Measurements from ENCODE around the gene SIGLECL1.

SIGLECL1 gene

GRCh38 chr19:51317968-51318367, 67.1 kb downstream of the SIGLECL1 start:
- H3K79me2 ChIP-seq (ENCODE audit: insufficient read depth, low read length) = no peaks in the 10 kb centered on the region

More at GRCh38 chr19:51317968-51318367, 67.1 kb downstream of the SIGLECL1 start:
- Histone ChIP-seq H3K27ac (ENCODE audit: low read depth, low read length, poor library complexity, severe bottlenecking) (no peak overlapping the region), H3K27me3 (ENCODE audit: insufficient read depth, low read length) (peaks cover 7% of the 10 kb centered on the region; the same call in 1 of the 2 replicates), H3K9ac (ENCODE audit: low read length) (no peak overlapping the region), H3K4me2 (ENCODE audit: low read length) (no peak overlapping the region), H3K36me3 (ENCODE audit: insufficient read depth, low read length) (no peaks in the 10 kb centered on the region), H4K20me1 (ENCODE audit: insufficient read depth, low read length) (no peaks in the 10 kb centered on the region), H3F3A (ENCODE audit: insufficient read depth, low read length) (no peaks in the 10 kb centered on the region), H3K9me2 (ENCODE audit: low read depth, low read length) (no peaks in the 10 kb centered on the region), H3K9me3 (ENCODE audit: low read length) (no peaks in the 10 kb centered on the region), H3K4me3 (ENCODE audit: low read depth, low read length, poor library complexity, severe bottlenecking) (no peak overlapping the region), H3K4me1 (ENCODE audit: insufficient read depth, low read length, severe bottlenecking) (no peaks in the 10 kb centered on the region), H2AFZ (ENCODE audit: low read length) (no peak overlapping the region)
- TF ChIP-seq CTCF (IDR thresholded peaks at IDR 0.05; ENCODE audit: low read length) (no peak), EZH2 (IDR thresholded peaks at IDR 0.05; ENCODE audit: borderline replicate concordance, low read length) (no peak)
